ENCODE measurements around the gene SPRR2D.

SPRR2D gene

GRCh38 chr1:152993186-152993585 lies 47.7 kb downstream of the SPRR2D start:
- no peak for TF ChIP-seq ZNF274 (IDR thresholded peaks at IDR 0.05; ENCODE audit: low read depth, low read length)

More at GRCh38 chr1:152993186-152993585, 47.7 kb downstream of the SPRR2D start:
- H3K4me3 ChIP-seq (ENCODE audit: low read length) = no peak overlapping the region

Measured in GM08714 (cell line).